NCI-H2029 (cell line): ENCODE measurements around the gene RSPH9.
A peak's percentile ranks its signal among the peaks of the same experiment; 100 is the strongest.
"Not testable (repeated sequence)": the region's sequence is repeated elsewhere in the genome, so short reads cannot be mapped to it uniquely, and the experiment has no call there.

Experiments
- DNase-seq: peaks from one replicate; lab custom pipeline; 2025; lab: John Stamatoyannopoulos, UW

The RSPH9 gene

GRCh38 chr6:43687079-43687436, 42.2 kb downstream of the RSPH9 start:
- no peak for DNase-seq

GRCh38 chr6:43687437-43688347, 42.9 kb downstream of the RSPH9 start, which contains the start of gene MRPS18A:
Gene MRPS18A (minus strand): TSS chr6:43687791. CDS start chr6:43687779, 12 bp downstream.
- peak; percentile 84 for DNase-seq

- DNase-seq: no peak
Observed at GRCh38 chr6:43689421-43689820, 44.6 kb downstream of the RSPH9 start.

- peak; percentile 90 for DNase-seq
Observed at GRCh38 chr6:43695215-43695966, 50.6 kb downstream of the RSPH9 start.

GRCh38 chr6:43695967-43696291, 51.1 kb downstream of the RSPH9 start:
- peak; percentile 90 for DNase-seq

- no peak for DNase-seq
Observed at GRCh38 chr6:43697421-43697820, 52.6 kb downstream of the RSPH9 start.

GRCh38 chr6:43698584-43699349, 53.9 kb downstream of the RSPH9 start:
- peak; percentile 78 for DNase-seq

GRCh38 chr6:43699564-43700186, 54.8 kb downstream of the RSPH9 start:
- DNase-seq: peak; percentile 47

- DNase-seq: not testable (repeated sequence)
Observed at GRCh38 chr6:43700939-43701560, 56.2 kb downstream of the RSPH9 start.

GRCh38 chr6:43702171-43702533, 57.3 kb downstream of the RSPH9 start:
- no peak for DNase-seq

GRCh38 chr6:43702534-43703440, 58.0 kb downstream of the RSPH9 start:
- DNase-seq: peak; percentile 90

GRCh38 chr6:43703512-43704429, 58.9 kb downstream of the RSPH9 start:
- DNase-seq: no peak

- DNase-seq: no peak
Observed at GRCh38 chr6:43705996-43706395, 61.2 kb downstream of the RSPH9 start.

- DNase-seq: no peak
Observed at GRCh38 chr6:43706788-43707187, 62.0 kb downstream of the RSPH9 start.

- DNase-seq: no peak
Observed at GRCh38 chr6:43707269-43707668, 62.4 kb downstream of the RSPH9 start.

- no peak for DNase-seq
Observed at GRCh38 chr6:43707767-43708166, 62.9 kb downstream of the RSPH9 start.

GRCh38 chr6:43708860-43709653, 64.2 kb downstream of the RSPH9 start:
- no peak for DNase-seq

- no peak for DNase-seq
Observed at GRCh38 chr6:43709654-43710303, 64.9 kb downstream of the RSPH9 start.
